ENCODE data around the gene ATG9B. TPM values are rescaled to one million over a fixed set of nuclear protein-coding genes. Genes with fewer than 3 reads are reported as not detected.
A peak's percentile ranks its signal among the peaks of the same experiment; 100 is the strongest.

ATG9B gene, protein sequence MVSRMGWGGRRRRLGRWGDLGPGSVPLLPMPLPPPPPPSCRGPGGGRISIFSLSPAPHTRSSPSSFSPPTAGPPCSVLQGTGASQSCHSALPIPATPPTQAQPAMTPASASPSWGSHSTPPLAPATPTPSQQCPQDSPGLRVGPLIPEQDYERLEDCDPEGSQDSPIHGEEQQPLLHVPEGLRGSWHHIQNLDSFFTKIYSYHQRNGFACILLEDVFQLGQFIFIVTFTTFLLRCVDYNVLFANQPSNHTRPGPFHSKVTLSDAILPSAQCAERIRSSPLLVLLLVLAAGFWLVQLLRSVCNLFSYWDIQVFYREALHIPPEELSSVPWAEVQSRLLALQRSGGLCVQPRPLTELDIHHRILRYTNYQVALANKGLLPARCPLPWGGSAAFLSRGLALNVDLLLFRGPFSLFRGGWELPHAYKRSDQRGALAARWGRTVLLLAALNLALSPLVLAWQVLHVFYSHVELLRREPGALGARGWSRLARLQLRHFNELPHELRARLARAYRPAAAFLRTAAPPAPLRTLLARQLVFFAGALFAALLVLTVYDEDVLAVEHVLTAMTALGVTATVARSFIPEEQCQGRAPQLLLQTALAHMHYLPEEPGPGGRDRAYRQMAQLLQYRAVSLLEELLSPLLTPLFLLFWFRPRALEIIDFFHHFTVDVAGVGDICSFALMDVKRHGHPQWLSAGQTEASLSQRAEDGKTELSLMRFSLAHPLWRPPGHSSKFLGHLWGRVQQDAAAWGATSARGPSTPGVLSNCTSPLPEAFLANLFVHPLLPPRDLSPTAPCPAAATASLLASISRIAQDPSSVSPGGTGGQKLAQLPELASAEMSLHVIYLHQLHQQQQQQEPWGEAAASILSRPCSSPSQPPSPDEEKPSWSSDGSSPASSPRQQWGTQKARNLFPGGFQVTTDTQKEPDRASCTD
- total RNA-seq = 0.11 and 0.21 TPM in 2 replicates
- 0.57 TPM for polyA plus RNA-seq (2012)

GRCh38 chr7:151024435-151025056 is at the start of gene ATG9B:
Gene ATG9B, minus strand, starts transcription at chr7:151024494. Its CDS starts 71 bp downstream, at chr7:151024423.
- no peak for DNase-seq (ENCODE audit: low read depth)

- no peak for DNase-seq (ENCODE audit: low read depth)
Measured at GRCh38 chr7:151073990-151074389, 49.7 kb upstream of the ATG9B start.

GRCh38 chr7:151071032-151071866 is 47.0 kb upstream of the ATG9B start:
- DNase-seq (ENCODE audit: low read depth) = no peak

DNA sequence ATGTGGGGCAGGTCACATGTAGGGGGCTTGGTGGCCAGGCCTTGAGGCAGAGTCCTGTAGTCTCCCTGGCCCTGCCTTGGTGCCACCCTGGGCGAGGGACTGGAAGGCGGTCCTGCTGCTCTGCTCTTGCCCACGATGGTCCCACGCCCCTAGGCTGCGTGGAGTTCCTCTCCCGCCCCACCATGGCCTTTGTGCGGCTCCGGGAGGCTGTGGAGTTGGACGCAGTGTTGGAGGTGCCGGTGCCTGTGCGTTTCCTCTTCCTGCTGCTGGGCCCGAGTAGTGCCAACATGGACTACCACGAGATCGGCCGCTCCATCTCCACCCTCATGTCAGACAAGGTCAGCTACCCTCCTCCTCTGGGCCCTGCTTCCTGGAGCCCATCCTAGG is 46.3 kb upstream of the ATG9B start:
- no peak for DNase-seq (ENCODE audit: low read depth)

DNA sequence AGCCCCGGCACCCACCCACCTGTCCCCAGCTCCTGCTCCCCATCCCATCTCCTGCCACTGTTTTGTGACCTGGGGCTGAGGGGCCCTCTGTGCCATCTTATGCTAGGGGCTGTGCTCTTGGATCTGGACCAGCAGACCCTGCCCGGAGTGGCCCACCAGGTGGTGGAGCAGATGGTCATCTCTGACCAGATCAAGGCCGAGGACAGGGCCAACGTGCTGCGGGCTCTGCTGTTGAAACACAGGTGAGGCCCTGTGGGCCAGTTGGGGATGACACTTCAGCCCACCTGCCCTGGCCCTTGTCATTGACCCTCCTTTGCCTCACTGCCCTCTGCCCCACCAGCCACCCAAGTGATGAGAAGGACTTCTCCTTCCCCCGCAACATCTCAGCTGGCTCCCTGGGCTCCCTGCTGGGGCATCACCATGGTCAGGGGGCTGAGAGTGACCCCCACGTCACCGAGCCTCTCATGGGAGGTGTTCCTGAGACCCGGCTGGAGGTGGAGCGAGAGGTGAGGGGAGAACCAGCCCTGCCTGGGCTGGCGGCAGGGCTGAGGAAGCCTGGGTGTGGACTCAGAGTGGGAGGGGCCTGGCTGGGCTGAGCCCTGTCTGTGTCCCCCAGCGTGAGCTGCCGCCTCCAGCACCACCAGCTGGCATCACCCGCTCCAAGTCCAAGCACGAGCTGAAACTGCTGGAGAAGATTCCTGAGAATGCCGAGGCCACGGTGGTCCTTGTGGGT is 45.7 kb upstream of the ATG9B start:
- DNase-seq (ENCODE audit: low read depth) = no peak

GRCh38 chr7:151068069-151068773 is 43.9 kb upstream of the ATG9B start:
- DNase-seq (ENCODE audit: low read depth) = peak; percentile 99

GRCh38 chr7:151066273-151066974 is 42.1 kb upstream of the ATG9B start:
- no peak for DNase-seq (ENCODE audit: low read depth)

- DNase-seq (ENCODE audit: low read depth) = no peak
Measured at GRCh38 chr7:151065516-151065915, 41.2 kb upstream of the ATG9B start.

- no peak for DNase-seq (ENCODE audit: low read depth)
Measured at GRCh38 chr7:151064993-151065392, 40.7 kb upstream of the ATG9B start.

GRCh38 chr7:151064454-151064853 is 40.2 kb upstream of the ATG9B start:
- no peak for DNase-seq (ENCODE audit: low read depth)

GRCh38 chr7:151063212-151063561 is 38.9 kb upstream of the ATG9B start:
- peak; percentile 96 for DNase-seq (ENCODE audit: low read depth)

- DNase-seq (ENCODE audit: low read depth) = peak; percentile 89
Measured at GRCh38 chr7:151062399-151063211, 38.3 kb upstream of the ATG9B start.

- DNase-seq (ENCODE audit: low read depth) = no peak
Measured at GRCh38 chr7:151062111-151062398, 37.8 kb upstream of the ATG9B start.

DNA sequence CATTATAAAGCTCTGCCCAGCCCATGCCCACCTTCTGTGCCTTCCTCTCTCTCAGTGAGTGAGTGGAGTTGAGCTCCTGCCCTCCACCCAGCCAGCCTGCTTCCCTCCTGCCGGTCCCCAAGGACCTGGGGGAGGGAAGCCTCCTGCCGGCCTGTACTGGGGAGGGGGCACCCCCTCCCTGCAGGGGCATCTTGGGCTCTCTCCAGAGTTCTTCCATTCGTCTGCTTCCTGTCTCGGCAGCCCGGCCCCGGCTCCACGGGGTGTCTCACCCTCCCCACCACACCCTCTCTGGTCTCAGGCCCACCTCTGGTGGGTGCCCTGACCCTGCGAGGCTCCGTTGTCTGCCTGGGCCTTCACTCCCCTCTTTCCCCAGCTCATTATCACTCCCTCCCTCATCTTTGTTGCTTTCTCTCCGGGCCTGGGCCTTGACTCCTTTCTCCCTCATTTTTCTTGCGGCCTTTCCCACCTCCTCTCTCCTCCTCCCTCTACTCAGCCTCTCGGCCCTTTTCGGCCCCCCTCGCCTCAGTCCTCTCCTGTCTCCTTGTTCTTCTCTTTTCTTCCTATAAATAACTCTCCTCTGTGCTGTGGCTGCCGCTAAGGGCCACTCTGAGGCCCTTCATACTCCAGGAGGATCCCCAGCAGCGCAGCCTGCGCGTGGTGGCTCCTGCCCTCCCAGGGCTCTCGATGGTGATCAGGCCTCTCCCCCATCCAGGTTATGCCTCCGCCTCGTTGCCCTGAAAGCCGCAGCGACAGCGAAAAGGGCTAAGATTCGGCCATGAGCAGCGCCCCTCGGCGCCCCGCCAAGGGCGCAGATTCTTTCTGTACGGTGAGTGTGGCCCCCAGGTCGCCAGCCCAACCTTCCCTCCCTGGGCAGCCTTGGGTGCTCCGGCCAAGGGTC is 37.2 kb upstream of the ATG9B start:
- no peak for DNase-seq (ENCODE audit: low read depth)

DNA sequence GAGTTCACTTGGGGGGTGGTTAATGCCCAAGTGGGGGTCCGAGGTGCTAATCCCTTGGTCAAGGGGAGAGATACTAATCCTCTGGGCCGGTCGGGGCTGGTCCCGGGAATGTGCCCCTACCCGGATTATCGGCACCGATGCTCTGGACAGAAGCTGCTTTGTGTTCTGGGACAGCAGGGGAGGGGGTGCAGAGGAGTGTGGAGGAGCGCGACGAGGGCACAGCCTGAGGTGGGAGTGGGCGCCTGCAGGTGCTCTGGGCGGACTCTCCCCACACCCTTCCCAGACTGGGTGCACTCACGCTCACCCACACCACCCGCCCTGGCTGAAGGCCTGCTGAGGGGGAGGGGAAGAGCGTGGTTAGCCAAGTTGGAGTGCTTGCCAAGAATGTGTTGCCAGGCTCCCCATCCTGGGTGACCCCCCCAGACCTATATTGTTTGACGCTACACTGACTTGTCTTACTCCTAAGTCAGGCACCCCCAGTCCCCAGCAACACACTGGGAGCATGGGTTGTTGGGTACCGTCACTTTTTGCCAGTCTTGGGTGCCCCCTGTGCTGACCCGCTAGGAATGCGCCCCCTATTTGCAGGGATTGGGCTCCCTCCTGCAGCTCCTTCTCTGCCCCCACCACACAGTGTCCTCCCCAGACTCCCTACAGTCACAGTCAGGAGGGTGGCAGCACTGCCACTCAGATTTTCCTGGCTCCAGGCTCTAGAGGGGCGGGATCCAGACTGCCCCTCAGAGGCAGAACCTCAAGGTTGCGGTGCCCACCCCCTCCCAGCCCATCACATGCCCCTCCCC is 36.3 kb upstream of the ATG9B start:
- peak; percentile 95 for DNase-seq (ENCODE audit: low read depth)

DNA sequence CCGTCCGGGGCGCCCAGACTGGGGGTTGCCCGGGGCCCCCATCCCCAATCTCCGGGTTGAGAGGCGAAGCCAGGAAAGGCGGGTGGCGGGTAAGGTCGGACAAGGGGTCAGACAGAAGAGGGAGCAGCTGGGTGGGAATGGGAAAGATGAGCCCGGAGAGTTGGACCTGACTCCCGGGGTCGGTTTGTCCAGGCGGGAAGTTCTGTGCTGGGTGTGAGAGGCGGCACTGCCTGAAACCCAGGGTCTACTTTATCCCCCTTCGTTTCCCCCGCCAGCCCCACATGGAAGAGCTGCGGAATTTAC is 35.8 kb upstream of the ATG9B start:
- DNase-seq (ENCODE audit: low read depth) = no peak
